ENCODE results near the gene PLOD3.
"Not testable (repeated sequence)": the region's sequence is repeated elsewhere in the genome, so short reads cannot be mapped to it uniquely, and the experiment has no call there.

The PLOD3 gene, protein sequence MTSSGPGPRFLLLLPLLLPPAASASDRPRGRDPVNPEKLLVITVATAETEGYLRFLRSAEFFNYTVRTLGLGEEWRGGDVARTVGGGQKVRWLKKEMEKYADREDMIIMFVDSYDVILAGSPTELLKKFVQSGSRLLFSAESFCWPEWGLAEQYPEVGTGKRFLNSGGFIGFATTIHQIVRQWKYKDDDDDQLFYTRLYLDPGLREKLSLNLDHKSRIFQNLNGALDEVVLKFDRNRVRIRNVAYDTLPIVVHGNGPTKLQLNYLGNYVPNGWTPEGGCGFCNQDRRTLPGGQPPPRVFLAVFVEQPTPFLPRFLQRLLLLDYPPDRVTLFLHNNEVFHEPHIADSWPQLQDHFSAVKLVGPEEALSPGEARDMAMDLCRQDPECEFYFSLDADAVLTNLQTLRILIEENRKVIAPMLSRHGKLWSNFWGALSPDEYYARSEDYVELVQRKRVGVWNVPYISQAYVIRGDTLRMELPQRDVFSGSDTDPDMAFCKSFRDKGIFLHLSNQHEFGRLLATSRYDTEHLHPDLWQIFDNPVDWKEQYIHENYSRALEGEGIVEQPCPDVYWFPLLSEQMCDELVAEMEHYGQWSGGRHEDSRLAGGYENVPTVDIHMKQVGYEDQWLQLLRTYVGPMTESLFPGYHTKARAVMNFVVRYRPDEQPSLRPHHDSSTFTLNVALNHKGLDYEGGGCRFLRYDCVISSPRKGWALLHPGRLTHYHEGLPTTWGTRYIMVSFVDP

DNA sequence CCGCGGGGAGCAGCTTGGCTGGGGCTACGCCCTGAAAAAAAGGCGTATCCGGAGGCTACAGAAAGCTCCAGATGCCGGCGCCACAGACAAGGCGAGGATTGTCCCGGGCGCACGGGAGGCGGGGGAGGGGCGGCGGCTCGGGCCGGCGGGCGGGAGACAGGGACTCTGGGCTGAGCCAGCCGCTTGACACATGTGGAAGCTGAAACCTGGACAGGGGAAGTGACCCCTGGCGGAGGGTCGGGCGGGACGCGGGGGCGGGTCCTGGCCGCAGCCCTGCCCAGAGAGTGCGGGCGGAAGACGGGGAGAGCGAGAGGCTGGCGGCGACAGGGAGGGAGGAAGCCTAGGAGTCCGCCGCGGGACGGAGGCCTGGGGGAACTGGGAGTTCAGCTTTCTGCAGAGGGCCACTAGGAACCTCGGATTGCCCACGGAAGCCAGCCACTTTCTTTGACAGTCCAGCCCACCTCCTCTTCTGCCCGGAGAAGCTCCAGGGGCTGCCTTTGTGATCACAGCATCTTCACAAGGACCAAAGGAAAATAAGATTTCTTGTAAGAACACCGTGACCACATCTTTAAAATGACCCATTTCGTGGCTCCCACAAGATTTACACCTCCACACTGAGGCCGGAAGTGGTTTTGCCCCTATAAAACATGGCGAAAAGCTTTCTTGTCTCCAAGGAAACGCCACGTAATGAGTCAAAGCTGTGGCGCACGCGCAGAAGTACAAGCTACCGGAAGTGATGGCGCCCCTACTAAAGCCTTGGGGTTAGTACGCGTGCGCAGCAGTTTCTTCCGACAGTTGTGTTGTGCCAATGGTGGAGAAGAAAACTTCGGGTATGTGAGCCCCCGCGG is at the start of gene PLOD3, which contains the start of gene ZNHIT1:
TSS of gene PLOD3 (minus strand) at position 194 of the 848 bp plus-strand sequence. CDS start 307 bp downstream, outside the sequence.
TSS of gene ZNHIT1 (plus strand) at position 778 of the 848 bp plus-strand sequence. CDS start at position 809, 31 bp downstream.
- peak within 1 kb of the TSS; percentile 96 for H3K4me3 ChIP-seq (ENCODE audit: low read depth, low read length)
- TF ChIP-seq, protein P1, sequence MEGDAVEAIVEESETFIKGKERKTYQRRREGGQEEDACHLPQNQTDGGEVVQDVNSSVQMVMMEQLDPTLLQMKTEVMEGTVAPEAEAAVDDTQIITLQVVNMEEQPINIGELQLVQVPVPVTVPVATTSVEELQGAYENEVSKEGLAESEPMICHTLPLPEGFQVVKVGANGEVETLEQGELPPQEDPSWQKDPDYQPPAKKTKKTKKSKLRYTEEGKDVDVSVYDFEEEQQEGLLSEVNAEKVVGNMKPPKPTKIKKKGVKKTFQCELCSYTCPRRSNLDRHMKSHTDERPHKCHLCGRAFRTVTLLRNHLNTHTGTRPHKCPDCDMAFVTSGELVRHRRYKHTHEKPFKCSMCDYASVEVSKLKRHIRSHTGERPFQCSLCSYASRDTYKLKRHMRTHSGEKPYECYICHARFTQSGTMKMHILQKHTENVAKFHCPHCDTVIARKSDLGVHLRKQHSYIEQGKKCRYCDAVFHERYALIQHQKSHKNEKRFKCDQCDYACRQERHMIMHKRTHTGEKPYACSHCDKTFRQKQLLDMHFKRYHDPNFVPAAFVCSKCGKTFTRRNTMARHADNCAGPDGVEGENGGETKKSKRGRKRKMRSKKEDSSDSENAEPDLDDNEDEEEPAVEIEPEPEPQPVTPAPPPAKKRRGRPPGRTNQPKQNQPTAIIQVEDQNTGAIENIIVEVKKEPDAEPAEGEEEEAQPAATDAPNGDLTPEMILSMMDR (IDR thresholded peaks at IDR 0.05; ENCODE audit: insufficient read depth, low read depth, low read length, missing control alignments), result no peak
- peak; percentile 98 for DNase-seq (ENCODE audit: low read depth)

DNA sequence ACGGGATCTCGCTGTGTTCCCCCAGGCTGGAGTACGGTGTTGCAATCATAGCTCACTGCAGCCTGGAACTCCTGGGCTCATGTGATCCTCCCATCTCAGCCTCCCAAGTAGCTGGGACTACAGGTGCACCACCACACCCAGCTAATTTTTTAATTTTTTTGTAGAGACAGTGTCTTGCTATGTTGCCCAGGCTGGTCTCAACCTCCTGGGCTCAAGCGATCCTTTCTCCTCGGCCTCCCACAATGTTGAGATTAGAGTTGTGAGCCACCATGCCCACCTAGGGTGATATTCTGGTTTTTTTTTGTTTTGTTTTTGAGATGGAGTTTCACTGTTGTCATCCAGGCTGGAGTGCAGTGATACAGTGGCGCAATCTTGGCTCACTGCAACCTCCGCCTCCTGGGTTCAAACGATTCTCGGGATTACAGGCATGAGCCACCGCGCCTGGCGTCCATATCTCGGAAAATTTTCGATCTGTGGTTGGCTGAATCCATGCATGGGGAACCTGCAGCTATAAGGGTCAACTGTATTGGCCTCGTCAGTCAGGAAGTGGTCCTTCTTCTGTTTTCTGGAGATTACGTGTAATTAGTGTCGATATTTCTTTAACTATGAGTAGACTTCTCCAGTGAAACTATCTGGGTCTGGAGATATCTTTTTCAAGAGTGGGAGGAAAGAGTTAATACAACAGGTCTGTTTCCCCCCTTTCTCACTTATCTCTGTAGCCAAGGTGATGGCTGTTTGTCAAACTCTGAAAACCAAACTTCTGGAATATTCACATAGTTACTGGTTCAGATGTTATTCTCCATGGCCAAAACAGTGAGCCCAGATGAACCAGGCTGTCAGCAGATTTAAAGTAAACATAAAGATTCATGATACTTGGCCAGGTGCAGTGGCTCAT is 48.5 kb upstream of the PLOD3 start:
- TF ChIP-seq, protein P1 (IDR thresholded peaks at IDR 0.05; ENCODE audit: insufficient read depth, low read depth, low read length, missing control alignments), result no peak
- no peak for DNase-seq (ENCODE audit: low read depth)
- H3K4me3 ChIP-seq (ENCODE audit: low read depth, low read length), result no peak overlapping the region

DNA sequence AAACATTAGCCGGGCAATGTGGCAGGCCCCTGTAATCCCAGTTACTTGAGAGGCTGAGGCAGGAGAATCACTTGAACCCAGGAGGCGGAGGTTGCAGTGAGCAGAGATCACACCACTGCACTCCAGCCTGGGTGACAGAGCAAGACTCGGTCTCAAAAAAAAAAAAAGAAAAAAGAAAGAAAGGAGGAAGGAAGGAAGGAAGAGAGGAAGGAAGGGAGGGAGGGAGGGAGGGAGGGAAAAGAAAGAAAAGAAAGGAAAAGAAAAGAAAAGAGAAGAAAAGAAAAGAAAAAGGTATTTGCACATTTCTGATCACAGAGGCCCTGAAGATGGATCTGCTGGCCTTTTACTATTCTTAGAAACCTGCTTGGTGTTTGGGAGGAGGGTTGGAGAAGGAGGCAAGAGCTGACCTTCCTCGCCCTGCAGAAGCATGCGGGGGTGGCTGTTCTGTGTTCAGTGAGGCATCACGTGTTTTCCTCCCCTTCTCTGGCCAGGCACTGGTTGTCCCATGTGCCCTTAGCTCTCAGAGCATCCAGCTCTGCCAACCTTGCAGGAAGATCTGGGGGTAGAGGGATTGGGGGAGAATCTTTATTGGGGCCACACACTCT is 46.8 kb upstream of the PLOD3 start:
- not testable (repeated sequence) for H3K4me3 ChIP-seq (ENCODE audit: low read depth, low read length); DNase-seq (ENCODE audit: low read depth)

DNA sequence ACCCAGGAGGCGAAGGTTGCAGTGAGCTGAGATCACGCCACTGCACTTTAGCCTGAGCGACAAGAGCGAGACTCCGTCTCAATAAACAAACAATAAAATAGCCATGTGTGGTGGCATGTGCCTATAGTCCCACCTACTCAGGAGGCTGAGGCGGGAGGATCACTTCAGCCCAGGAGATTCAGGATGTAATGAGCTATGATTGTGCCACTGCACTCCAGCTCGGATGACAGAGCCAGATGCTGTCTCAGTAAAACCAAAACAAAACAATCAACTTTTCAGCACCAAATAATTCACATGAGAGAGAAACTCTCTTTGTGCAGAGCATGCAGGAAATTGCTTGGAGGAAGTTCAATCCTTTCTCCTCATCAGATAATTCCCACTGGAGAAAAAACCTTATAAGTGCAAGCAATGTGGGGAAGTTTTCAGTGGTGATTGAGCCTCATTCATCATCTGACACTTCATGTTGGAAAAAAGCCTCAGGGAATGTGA is 40.9 kb upstream of the PLOD3 start:
- no peak for DNase-seq (ENCODE audit: low read depth)
- TF ChIP-seq, protein P1 (IDR thresholded peaks at IDR 0.05; ENCODE audit: insufficient read depth, low read depth, low read length, missing control alignments), result no peak
- no peak overlapping the region for H3K4me3 ChIP-seq (ENCODE audit: low read depth, low read length)

DNA sequence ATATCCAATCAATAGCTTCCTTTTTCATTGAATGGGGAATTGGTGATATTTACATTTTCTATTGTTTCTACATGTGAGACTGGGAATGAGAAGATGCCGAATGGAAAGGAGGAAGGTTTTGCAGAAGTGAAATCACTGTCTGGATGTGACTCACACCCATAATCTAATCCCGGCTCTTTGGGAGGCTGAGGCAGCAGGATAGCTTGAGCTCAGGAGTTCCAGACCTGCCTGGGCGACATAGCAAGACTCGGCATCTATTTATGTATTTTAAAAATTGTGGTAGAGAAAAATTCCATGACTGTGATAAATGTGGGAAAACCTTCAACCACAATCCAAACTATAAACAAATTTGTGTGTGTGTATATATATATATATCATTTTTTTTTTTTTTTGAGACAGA is 38.4 kb upstream of the PLOD3 start:
- DNase-seq (ENCODE audit: low read depth), result no peak
- no peak overlapping the region for H3K4me3 ChIP-seq (ENCODE audit: low read depth, low read length)
- TF ChIP-seq, protein P1 (IDR thresholded peaks at IDR 0.05; ENCODE audit: insufficient read depth, low read depth, low read length, missing control alignments), result no peak

DNA sequence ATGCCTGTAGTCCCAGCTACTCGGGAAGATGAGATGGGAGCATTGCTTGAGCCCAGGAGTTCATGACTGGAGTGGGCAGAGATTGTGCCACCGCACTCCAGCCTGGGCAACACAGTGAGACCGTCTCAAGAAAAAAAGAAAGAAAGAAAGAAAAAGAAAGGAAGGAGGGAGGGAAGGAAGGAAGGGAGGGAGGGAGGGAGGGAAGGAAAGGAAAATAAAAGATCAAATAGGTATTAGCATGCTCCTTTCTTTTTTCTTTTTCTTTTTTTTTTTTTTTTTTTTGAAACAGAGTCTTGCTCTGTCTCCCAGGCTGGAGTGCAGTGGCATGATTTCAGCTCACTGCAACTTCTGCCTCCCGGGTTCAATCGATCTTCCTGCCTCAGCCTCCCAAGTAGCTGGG is 35.8 kb upstream of the PLOD3 start:
- not testable (repeated sequence) for H3K4me3 ChIP-seq (ENCODE audit: low read depth, low read length); DNase-seq (ENCODE audit: low read depth)
